RWPE1 (cell line): ENCODE data around the gene TRPM3.
A peak's percentile ranks its signal among the peaks of the same experiment; 100 is the strongest.

ENCODE experiments used
- CTCF ChIA-PET: fragments of 350-600 bp; sonication (Branson Sonifier 250); formaldehyde crosslinking; extraction: SDS; loops from one replicate; lab custom pipeline; 2021; lab: Yijun Ruan, JAX
- POLR2A ChIA-PET: fragments of 400-600 bp; formaldehyde crosslinking; extraction: SDS; loops from one replicate; lab custom pipeline; 2020; ENCODE audit warnings: antibody characterized with exemption; ENCODE audit not compliant: low non-redundant PET; lab: Yijun Ruan, JAX
- DNase-seq: peaks from one replicate; pipeline ENCODE4 v3.0.0; 2012; ENCODE audit warnings: low spot score
- H3K27ac ChIP-seq: fragments of 450-650 bp; 2 replicates; pipeline ENCODE4 v1.5.1; 2017
- TF ChIP-seq, protein P1 (sequence below): fragments of 450-650 bp; conservative IDR thresholded peaks from 2 replicates; pipeline ENCODE4 v1.5.1; 2017; ENCODE audit warnings: low read depth, mild to moderate bottlenecking

TRPM3 gene

DNA sequence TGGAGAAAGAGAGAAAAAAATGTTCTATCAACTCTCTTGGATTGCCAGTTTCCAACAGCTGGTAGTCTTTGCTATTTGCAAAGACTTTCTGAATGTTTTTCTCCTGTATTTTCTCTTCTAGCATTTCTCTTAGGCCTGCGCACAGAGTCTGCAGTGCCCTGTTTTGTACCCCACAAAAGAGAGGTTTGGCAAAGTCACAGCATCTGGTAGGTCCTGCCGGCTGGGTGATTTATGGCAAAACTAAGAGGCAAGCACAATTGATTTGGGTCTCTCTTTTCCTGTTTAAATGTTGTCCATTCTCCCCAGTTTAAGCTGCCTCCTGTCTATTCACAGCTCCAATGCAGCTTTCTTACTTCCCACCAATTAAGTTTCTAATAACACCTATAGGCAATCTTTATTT is 193.9 kb downstream of the TRPM3 start:
- POLR2A ChIA-PET, result no interaction called here
- CTCF ChIA-PET, result interaction anchor here (0.7 kb wide), 1 partner anchor 188 kb away, joined by 3 read pairs; no protein-coding TSS in a partner anchor
- no peak for DNase-seq
- TF ChIP-seq, protein P1, sequence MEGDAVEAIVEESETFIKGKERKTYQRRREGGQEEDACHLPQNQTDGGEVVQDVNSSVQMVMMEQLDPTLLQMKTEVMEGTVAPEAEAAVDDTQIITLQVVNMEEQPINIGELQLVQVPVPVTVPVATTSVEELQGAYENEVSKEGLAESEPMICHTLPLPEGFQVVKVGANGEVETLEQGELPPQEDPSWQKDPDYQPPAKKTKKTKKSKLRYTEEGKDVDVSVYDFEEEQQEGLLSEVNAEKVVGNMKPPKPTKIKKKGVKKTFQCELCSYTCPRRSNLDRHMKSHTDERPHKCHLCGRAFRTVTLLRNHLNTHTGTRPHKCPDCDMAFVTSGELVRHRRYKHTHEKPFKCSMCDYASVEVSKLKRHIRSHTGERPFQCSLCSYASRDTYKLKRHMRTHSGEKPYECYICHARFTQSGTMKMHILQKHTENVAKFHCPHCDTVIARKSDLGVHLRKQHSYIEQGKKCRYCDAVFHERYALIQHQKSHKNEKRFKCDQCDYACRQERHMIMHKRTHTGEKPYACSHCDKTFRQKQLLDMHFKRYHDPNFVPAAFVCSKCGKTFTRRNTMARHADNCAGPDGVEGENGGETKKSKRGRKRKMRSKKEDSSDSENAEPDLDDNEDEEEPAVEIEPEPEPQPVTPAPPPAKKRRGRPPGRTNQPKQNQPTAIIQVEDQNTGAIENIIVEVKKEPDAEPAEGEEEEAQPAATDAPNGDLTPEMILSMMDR, result no peak
- H3K27ac ChIP-seq, result no peak overlapping the region

DNA sequence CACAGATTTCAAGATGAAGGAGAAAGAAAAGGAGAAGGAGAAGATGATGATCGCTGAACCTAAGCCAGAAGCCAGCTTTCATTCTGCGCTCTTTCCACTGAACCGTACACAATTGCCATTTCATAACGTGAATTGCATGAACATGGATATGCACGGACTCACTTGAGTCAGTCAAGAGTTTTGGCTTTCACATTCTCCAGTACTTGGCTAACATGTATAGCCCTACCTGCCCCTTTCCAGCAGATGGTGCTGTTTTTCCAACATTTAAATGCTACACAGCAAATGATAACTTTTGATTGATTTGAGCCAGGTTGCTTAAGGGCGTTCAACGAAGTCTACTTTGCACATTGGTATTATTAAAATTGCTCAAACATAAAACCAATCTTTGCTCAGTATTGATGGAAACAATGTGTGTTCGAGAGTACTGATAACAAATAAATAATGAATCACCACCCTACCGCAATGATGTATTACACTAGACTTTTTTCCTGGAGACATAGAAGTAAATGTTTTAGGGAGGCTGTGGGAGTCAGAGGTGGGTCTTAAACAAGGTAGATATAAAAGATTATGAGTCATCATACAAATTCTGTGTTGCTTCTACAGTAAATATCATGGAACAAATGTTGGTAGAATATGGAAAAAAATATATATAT is 196.4 kb downstream of the TRPM3 start:
- no peak overlapping the region for H3K27ac ChIP-seq
- CTCF ChIA-PET, result interaction anchor here (0.5 to 1.1 kb wide), 8 partner anchors 9 to 628 kb away, joined by 3 to 8 read pairs (median 4); no protein-coding TSS in a partner anchor
- TF ChIP-seq, protein P1, result peak; percentile 78
- POLR2A ChIA-PET, result no interaction called here
- peak; percentile 74 for DNase-seq

DNA sequence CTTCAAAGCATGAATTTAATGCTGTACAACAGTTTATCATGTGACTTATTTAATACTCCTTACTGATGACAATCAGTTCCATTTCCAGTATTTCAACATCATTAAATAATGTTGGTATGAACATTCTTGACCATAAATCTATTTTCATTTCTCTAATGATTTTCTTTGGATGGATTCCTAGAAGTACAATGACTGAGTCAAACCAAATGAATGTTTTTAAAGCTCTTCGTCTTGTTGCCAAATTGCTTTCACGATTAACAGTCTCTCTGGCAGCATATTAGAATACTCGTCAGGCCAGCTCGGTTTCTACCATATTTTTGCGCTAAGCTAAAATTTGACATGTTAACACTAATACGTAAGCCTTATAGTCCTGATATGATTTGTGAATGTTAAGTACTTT is 197.0 kb downstream of the TRPM3 start:
- peak; percentile 8 for DNase-seq
- no peak overlapping the region for H3K27ac ChIP-seq
- POLR2A ChIA-PET, result no interaction called here
- TF ChIP-seq, protein P1, result no peak
- CTCF ChIA-PET, result interaction anchor here (0.5 to 1.1 kb wide), 8 partner anchors 9 to 628 kb away, joined by 3 to 8 read pairs (median 4); no protein-coding TSS in a partner anchor

DNA sequence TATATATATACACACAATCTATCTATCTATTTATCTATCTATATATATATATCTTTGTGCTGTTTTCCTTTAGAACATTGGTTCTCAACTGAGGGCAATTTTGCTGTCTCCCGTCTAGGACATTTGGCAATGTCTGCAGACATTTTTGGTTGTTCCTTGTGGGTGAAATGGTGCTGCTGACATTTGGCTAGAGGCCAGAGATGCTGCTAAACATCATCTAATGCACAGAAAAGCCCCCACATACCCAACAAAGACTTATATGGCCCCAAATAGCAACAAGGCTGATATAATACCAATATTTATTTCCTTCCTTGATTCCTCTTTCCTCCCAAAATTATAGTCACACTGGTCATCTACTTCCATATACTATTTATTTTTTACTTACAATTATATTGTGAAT is 197.5 kb downstream of the TRPM3 start:
- ChIA-PET CTCF (interaction anchor here (0.7 to 1.1 kb wide), 4 partner anchors 67 to 629 kb away, joined by 3 to 8 read pairs (median 4); no protein-coding TSS in a partner anchor), POLR2A (no interaction called here)
- DNase-seq, result no peak

DNA sequence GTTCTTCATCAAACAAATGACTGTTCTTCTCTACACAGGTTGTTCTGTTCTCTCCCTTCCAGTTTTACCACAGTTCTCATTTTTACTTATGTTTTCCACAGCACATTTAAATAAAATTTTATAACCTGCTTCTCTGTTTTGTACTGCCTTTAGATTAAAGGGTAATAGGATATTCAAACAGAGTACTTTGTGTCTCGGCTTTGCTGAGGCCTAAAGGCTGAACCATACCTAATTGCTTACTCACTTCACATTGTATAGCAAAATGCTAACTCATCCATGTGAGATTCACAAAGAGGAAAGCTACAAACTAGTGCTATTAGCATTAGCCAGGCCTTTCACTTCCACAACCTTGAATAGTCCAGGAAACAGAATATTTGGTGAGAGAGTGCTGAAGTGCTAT is 200.3 kb downstream of the TRPM3 start:
- H3K27ac ChIP-seq, result no peak overlapping the region
- ChIA-PET POLR2A (no interaction called here), CTCF (no interaction called here)
- no peak for DNase-seq
- TF ChIP-seq, protein P1, result no peak

More for the DNA sequence above, 197.5 kb downstream of the TRPM3 start:
- TF ChIP-seq, protein P1, result no peak
- no peak overlapping the region for H3K27ac ChIP-seq

DNA sequence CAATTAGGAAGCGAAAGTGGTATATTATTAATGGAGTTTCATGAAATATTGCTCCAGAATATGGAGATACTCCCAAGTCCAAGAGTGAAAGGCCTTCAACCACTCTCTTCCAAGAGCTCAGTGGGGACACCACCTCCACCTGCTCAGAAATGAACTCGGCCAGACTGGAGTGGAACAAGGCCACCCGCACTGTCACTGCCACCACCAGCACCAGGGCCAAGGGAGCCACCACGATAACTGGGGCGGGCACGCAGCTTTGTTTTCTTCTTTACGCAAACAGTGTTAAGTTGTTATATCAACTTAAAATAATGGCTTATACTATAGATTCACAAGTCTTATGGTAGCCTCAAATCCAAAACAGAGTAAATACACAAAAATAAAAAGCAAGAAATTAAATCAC is 204.1 kb downstream of the TRPM3 start:
- DNase-seq, result no peak
- TF ChIP-seq, protein P1, result no peak
- no peak overlapping the region for H3K27ac ChIP-seq
- POLR2A ChIA-PET, result no interaction called here
- CTCF ChIA-PET, result no interaction called here
